Uterus (tissue), 4 donors: ENCODE results near the gene NOTUM. TPM values are rescaled to one million over a fixed set of nuclear protein-coding genes. Genes with fewer than 3 reads are reported as not detected.
A peak's percentile ranks its signal among the peaks of the same experiment; 100 is the strongest.
"Not testable (repeated sequence)": the region's sequence is repeated elsewhere in the genome, so short reads cannot be mapped to it uniquely, and the experiment has no call there.

ENCODE experiments used
- DNase-seq, 2 donors: peaks; one replicate each; pipeline ENCODE4 v3.0.0-alpha.2; 2019 to 2020
- H3K27ac ChIP-seq, 2 donors: fragments of 200-600 bp; sonication (generic); 1 replicate in 1 of 2; 2 replicates in 1 of 2; pipeline ENCODE4 v1.5.1; 2016 to 2018
- H3K27me3 ChIP-seq, 2 donors: fragments of 200-600 bp; sonication (generic); one replicate each; pipeline ENCODE4 v1.5.1; 2018 to 2019; ENCODE audit warnings: control low read depth in 1 of 2
- H3K36me3 ChIP-seq, 2 donors: fragments of 200-600 bp; sonication (generic); one replicate each; pipeline ENCODE4 v1.5.1; 2019; ENCODE audit warnings: control low read depth in 1 of 2
- H3K4me1 ChIP-seq, 2 donors: fragments of 200-600 bp; sonication (generic); one replicate each; pipeline ENCODE4 v1.5.1; 2018 to 2019; ENCODE audit warnings: control low read depth in 1 of 2
- H3K4me3 ChIP-seq, 2 donors: fragments of 200-600 bp; sonication (generic); 1 replicate in 1 of 2; 2 replicates in 1 of 2; pipeline ENCODE4 v1.5.1; 2018 to 2019; ENCODE audit warnings: mild to moderate bottlenecking in 1 of 2
- H3K9me3 ChIP-seq, 2 donors: fragments of 200-600 bp; sonication (generic); one replicate each; pipeline ENCODE4 v1.5.1; 2019; ENCODE audit warnings: control low read depth in 1 of 2
- POLR2A ChIP-seq, 2 donors: fragments of 450-650 bp; IDR thresholded peaks; one replicate each; pipeline ENCODE4 v1.6.1; 2016; ENCODE audit warnings: antibody characterized with exemption in 2 of 2, mild to moderate bottlenecking in 1 of 2, moderate library complexity in 1 of 2
- intact Hi-C: fragments of 100-400 bp; cut with DNase I; formaldehyde crosslinking; loops from one replicate; pipeline ENCODE4 v1.15.1; 2023; ENCODE audit warnings: low total_unique reads
- total RNA-seq, 4 donors: library from RNA; depleted of rRNA in 3 of 4; stranded (reverse); fragments of >200 nt in 3 of 4; gene quantifications; one replicate each; pipeline versions ENCODE4 v1.1.0 to v1.2.4, GENCODE V29; 2014 to 2023
- TF ChIP-seq, protein P1 (sequence below), 4 experiments: fragments of 200-600 bp in 2 of 4; fragments of 450-650 bp in 2 of 4; sonication (generic) in 2 of 4; IDR thresholded peaks; one replicate each; pipeline ENCODE4 v1.5.1; 2016 to 2019; ENCODE audit warnings: antibody characterized with exemption in 4 of 4, mild to moderate bottlenecking in 2 of 4, moderate library complexity in 1 of 4
- donor health status: DM: yes; HTN: yes; CAD: no.

NOTUM gene
- total RNA-seq, 4 donors from 2014 or later: 5.0 TPM; not detected in 3

DNA sequence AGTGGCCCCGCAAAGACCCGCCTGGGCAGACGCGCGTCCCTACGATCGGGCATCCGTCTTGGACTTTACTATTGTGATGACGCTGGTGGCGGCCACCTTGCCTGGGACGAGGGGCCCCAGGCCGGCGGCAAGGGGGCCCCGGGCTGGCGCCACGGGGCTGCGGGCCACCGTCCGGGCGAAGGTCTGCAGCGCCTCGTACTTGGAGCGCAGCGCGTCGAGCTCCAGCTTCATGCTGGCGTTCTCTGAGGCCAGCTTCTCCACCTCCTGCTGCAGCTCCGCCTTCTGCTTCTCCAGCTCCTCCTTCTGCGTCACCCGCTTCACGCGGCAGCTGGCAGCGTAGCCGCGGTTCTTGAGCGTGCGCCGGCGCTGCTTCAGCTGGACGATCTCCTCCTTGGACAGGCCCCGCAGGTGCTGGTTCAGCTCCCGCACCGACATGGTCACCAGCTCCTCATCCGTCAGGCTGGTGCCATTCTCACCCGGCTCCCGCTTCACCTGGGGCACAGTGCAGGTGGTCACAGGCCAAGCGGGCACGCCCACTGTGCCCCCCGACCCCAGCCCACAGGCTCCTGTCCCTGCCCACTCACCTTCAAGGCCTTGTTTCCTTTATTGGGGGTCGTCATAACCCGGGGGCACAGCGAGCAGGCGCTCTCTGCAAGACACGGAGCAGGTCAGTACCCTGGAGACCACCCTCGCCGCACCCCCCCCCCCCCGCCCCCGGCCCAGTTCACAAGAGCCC, 38.3 kb downstream of the NOTUM start:
- H3K4me3 ChIP-seq: no peak overlapping the region
- H3K4me1 ChIP-seq: peaks cover 4 to 34% of the 10 kb centered on the region in 2 donors
- TF ChIP-seq POLR2A (IDR thresholded peaks at IDR 0.05): no peak
- TF ChIP-seq, protein P1, sequence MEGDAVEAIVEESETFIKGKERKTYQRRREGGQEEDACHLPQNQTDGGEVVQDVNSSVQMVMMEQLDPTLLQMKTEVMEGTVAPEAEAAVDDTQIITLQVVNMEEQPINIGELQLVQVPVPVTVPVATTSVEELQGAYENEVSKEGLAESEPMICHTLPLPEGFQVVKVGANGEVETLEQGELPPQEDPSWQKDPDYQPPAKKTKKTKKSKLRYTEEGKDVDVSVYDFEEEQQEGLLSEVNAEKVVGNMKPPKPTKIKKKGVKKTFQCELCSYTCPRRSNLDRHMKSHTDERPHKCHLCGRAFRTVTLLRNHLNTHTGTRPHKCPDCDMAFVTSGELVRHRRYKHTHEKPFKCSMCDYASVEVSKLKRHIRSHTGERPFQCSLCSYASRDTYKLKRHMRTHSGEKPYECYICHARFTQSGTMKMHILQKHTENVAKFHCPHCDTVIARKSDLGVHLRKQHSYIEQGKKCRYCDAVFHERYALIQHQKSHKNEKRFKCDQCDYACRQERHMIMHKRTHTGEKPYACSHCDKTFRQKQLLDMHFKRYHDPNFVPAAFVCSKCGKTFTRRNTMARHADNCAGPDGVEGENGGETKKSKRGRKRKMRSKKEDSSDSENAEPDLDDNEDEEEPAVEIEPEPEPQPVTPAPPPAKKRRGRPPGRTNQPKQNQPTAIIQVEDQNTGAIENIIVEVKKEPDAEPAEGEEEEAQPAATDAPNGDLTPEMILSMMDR (IDR thresholded peaks at IDR 0.05): no peak
- no peaks in the 10 kb centered on the region for H3K27me3 ChIP-seq
- peak overlapping the region; percentile 22 to 57 for H3K27ac ChIP-seq
- no peaks in the 10 kb centered on the region for H3K36me3 ChIP-seq
- no peaks in the 10 kb centered on the region for H3K9me3 ChIP-seq
- intact Hi-C loops: no loop called here
- no peak for DNase-seq

DNA sequence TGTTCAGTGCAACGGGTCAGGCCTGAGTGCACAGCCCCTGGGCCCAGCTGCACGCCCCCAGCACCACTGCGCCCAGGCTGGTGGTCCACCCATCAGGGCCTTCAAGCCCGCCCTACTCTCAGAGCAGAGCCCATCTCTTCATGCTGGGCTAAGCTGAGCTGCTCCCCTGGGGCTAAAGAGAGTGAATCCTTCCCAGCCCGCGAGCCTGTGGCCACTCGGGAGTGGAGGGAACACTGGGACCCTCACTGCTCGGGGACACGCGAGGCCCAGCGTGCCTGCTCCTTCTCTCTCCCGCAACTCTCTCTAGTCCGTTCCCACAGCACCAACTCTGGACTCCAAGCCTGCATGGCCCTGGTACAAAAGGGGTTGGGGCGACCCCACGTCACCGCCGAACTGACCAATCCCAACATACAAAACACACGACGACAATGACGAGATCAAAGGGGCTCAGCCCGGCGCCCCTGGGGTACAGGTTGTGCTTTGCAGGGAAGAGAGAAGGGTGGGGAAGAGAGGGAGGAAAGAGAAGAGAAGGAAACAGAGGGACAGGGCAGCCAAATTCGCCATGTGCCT, 38.9 kb downstream of the NOTUM start:
- H3K9me3 ChIP-seq: no peaks in the 10 kb centered on the region
- H3K4me1 ChIP-seq: peaks cover 4 to 35% of the 10 kb centered on the region in 2 donors
- H3K36me3 ChIP-seq: no peaks in the 10 kb centered on the region
- no peak for TF ChIP-seq POLR2A (IDR thresholded peaks at IDR 0.05)
- intact Hi-C loops: no loop called here
- H3K27me3 ChIP-seq: no peaks in the 10 kb centered on the region
- DNase-seq: no peak
- H3K4me3 ChIP-seq: no peak overlapping the region
- H3K27ac ChIP-seq: no peak overlapping the region

DNA sequence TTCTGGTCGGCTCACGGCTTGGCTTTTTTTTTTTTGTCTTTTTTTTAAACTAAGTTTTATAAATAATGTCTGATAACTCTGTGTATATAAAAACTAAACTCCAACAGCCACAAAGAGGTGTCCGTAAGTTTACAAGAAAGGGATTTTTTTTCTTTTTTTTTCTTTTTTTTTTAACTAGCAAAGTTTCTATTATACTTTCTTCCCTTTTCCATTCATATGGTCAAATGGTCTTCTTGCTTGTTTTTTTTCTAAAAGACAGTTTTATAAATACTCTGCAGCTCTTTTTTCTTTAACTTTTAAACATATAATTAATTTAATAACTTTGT, 39.5 kb downstream of the NOTUM start:
- Histone ChIP-seq H3K27me3 (no peaks in the 10 kb centered on the region), H3K4me3 (no peak overlapping the region), H3K36me3 (no peaks in the 10 kb centered on the region), H3K4me1 (peaks cover 9 to 39% of the 10 kb centered on the region in 2 donors), H3K9me3 (no peaks in the 10 kb centered on the region), H3K27ac (no peak overlapping the region)
- no peak for DNase-seq
- TF ChIP-seq, protein P1 (IDR thresholded peaks at IDR 0.05): no peak
- TF ChIP-seq POLR2A (IDR thresholded peaks at IDR 0.05): no peak
- intact Hi-C loops: no loop called here

DNA sequence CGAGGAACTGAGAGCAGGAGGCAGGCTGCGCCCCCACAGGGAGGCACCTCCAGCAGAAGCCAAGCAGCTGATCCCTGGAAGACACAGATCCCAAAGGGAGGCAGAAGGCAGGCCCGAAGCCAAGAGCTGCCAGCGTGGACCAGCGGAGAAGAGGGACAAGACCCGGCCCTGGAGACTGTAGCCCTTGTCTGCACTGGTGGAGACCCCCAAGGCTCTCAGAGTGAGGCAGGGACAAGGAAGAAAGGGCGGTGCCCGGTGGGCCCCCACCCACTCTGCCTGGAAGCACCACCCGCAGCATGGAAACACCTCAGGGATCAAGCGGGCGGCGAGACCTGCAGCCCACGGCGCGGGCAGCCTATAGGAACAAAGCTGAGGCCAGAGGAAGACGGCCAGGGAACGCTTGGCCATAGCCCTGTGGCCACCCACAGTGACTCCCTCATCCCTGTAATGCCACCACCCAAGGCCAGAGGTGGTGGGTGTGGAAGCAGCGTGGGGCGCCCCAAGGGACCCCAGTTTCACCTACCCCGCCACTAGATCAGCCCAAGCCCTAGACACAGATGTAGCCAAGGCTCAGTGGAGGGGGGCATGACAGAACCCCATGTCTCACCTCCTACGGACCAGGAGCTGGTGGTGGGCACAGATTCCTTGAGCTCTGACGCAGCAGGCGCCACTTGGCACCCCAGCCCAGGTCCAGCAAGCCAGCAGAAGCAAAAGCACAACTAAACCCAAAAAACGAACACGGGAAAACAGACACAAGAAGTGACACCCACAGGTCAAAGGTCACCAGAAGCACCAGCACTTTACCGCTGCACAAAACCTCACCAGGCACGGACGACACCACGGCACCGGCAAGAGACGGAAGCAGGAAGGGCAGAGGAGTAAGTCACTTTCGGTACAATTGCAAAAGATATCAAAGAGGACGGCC, 40.1 kb downstream of the NOTUM start:
- no peak for DNase-seq
- Histone ChIP-seq H3K4me1 (peaks cover 9 to 36% of the 10 kb centered on the region in 2 donors), H3K27me3 (no peaks in the 10 kb centered on the region), H3K27ac (no peak overlapping the region), H3K36me3 (no peaks in the 10 kb centered on the region), H3K9me3 (no peaks in the 10 kb centered on the region), H3K4me3 (no peak overlapping the region)
- intact Hi-C loops: no loop called here
- no peak for TF ChIP-seq POLR2A (IDR thresholded peaks at IDR 0.05)
- TF ChIP-seq, protein P1 (IDR thresholded peaks at IDR 0.05): no peak

DNA sequence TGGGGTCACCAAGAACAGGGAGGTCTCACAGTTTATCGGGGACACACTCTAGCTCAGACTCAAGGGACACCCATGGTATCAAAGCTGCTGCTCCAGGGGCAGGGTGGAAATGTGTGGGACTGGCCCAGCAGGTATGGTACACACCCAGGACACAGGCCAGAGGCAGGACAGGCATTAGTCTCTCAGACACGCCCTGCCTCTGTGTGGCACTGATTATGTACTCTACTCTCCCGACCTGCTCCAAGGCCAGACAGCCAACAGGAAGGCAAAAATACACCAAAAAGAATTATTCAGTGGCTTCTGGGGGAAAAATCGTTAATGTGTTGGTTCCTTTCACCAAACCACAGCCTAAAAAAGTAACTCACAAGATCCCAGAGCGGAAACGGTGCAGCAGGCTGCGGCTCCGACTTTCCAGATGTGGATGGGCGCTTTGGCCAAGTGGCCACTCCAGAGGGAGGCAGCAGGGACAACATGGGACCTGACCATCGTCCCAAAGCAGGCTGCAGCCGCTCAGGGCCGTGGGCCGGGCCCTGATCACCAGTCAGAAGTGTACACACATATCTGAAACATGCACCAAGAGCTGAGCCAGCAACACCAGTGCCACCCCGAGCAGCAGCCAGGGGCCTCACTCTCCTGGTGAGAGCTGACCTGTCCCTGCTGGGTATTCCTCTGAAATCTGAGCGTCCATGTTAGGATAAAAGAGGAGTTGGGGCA, 42.0 kb downstream of the NOTUM start:
- no peak for TF ChIP-seq POLR2A (IDR thresholded peaks at IDR 0.05)
- TF ChIP-seq, protein P1 (IDR thresholded peaks at IDR 0.05): no peak
- H3K9me3 ChIP-seq: no peaks in the 10 kb centered on the region
- H3K4me3 ChIP-seq: no peak overlapping the region
- DNase-seq: no peak
- peaks cover 5 to 23% of the 10 kb centered on the region in 2 donors for H3K4me1 ChIP-seq
- H3K27me3 ChIP-seq: no peaks in the 10 kb centered on the region
- H3K27ac ChIP-seq: no peak overlapping the region
- H3K36me3 ChIP-seq: no peaks in the 10 kb centered on the region
- intact Hi-C loops: no loop called here

DNA sequence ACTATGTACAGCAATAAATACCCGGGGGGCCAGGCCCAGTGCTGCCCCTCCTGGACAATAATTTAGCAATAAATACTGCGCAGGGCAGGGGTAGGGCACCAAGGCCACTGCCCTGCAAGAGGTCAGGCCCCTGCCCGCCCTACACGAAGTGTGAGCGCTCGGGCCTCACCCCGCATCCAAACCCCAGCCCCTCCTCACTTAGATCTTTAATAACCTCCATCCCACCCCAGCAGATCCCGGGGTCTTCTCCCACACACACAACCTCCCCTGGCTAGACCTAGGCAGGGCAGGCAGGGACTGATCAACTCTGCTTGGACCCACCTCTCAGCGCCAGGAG, 42.7 kb downstream of the NOTUM start:
- H3K9me3 ChIP-seq, DNase-seq, H3K36me3 ChIP-seq, intact Hi-C loops, H3K27me3 ChIP-seq: not testable (repeated sequence)
- peak overlapping the region; percentile 36 to 81 for H3K4me3 ChIP-seq
- H3K27ac ChIP-seq: peak overlapping the region in 1 of 2 donors; percentile 21
- peaks cover 5 to 18% of the 10 kb centered on the region in 2 donors for H3K4me1 ChIP-seq
